DMS153 treated with DMSO at 0.1 percent for 48 hours (cell line): ENCODE results near the gene MAP3K13.
"Not testable (repeated sequence)": the region's sequence is repeated elsewhere in the genome, so short reads cannot be mapped to it uniquely, and the experiment has no call there.

ENCODE experiments used
- DNase-seq: peaks from one replicate; lab custom pipeline; 2025; ENCODE audit not compliant: unreplicated experiment; lab: John Stamatoyannopoulos, UW

Gene MAP3K13

DNA sequence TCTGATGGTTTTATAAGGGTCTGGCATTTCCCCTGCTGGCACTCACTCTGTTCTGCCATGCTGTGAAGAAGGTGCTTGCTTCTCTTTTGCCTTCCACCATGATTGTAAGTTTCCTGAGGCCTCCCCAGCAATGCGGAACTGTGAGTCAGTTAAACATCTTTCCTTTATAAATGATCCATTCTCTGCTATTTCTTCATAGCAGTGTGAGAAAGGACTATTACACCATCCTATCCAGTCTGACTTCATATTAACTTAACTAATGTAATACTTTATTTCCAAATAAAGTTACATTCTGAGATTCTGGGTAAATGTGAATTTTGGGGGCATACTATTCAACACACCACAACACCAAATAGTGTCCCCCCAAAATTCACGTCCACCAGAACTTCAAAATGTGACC is 22.2 kb upstream of the MAP3K13 start:
- DNase-seq = no peak

DNA sequence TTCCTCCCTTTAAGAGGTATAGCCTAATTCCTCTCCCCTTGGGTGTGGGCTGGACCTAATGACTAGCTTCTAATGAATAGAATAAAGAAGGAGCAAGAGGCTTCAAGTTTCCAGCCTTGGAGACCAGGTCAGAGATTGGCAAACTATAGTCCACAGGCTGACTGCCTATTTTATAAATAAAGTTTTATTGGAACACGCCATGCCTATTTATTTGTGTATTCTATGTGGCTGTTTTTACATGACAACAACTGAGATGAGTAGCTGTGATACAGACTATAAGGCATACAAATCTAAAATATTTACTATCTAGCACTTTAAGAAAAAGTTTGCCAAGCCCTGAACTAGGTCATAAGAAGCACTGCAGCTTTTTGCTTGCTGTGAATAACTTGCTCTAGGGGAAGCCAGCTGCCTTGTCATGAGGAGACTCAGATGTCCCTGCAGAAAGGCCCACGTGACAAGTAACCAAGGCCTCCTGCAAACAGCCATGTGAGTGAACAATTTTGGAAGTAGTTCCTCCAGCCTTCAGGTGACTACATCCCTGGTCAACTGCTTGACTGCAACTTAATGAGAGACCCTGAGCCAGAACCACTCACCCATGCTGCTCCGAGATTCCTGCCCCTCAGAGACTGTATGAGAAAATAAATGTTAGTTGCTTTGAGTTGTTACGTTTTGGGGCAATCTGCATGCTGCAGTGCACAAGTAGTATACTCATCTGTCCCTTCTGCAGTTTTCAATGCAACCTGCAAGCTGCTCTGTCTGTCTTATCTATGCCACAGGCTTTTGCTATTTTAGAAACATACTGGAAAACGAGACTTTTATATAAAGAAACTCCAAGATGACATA is 21.1 kb upstream of the MAP3K13 start:
- no peak for DNase-seq

DNA sequence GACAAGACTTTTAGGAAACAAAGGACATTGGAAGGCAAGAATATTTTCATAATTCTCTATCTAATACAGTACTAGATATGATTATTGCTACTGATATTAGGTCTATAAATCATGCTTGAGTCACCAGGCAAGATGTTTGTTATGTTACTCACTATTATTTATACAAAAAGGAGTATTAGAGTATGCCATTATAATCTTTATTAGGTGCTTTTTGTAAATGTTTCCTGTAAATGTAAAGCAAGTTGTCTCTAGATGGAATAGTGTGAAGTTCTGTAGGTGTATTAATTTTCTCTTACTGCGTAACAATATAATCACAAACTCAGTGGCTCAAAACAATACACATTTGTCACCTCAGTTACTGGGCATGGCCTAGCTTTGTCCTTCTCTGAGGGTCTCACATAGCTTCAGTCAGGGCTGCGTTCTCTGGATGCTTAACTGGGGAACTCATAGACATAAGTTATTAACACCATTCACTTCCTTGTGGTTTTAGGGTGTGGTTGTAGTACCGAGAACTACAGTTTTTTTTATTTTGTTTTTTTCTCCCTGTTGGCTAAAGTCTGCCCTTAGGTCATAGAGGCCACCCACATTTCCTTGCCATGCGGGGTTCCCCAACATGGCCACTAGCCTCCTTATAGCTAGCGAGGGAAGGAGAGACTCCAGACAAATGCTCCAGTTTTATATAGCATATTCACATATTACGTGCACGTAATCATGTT is 20.3 kb upstream of the MAP3K13 start:
- no peak for DNase-seq

DNA sequence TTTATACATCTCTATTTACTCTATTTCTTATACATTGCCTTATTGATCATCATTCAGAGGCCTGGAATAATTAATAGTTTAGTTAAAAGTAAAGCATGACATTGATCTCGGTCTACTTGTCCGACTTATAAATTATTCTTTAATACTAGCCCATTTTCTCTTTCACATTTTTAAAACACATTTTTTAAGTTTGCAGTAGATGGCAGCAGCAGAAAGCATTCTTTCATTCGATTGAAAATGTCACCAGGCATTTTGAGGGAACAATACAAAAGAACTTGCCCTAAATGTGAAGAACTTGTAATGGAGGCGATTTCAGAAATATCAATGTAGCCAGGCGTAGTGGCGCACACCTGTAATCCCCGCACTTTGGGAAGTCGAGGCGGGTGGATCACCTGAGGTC is 15.5 kb upstream of the MAP3K13 start:
- DNase-seq = no peak

DNA sequence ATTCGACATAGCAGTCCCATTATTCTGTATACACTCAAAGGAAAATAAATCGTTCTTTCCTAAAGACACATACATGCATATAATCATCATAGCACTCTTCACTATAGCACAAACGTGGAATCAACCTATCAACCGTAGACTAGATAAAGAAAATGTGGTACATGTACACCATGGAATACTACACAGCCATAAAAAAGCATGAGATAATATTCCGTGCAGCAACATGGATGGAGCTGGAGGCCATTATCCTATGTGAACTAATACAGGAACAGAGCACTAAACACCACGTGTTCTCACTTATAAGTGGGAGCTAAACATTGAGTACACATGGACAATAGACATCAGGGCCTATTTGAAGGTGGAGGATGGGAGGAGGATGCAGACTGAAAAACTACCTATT is 12.1 kb upstream of the MAP3K13 start:
- no peak for DNase-seq

DNA sequence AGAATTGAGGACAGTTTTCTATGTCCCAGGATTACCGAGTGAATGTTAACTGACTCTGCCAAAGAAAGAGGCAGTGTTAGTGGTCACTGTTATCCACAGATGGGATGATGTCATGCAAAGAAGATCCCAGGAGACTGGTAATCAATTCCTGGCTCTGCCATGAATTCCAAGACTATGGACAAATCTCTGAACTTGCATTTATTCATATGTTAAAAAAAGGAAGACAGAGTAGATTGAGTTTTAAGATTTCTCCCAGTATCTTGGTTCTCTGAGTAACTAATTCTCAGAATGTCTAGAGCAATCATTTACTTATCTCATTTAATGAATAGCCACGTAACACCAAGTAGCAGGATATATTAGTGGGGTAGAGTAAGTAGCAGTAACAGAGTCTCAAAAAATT is 11.5 kb upstream of the MAP3K13 start:
- no peak for DNase-seq

DNA sequence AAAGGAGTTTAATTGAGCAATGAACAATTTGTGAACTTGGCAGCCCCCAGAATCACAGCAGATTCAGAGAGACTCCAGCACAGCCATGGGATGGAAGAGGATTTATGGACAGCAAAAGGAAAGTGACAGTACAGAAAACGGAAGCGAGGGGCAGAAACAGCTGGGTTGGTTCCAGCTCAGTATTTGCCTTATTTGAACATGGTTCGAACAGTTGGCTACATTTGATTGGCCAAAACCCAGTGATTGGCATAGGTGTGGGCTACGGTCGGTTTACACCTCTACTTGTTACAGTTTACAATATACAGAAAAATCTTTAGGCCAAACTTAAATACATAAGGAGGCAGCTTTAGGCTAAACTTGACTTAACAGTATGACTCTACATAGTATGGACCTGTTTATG is 9.7 kb upstream of the MAP3K13 start:
- no peak for DNase-seq

DNA sequence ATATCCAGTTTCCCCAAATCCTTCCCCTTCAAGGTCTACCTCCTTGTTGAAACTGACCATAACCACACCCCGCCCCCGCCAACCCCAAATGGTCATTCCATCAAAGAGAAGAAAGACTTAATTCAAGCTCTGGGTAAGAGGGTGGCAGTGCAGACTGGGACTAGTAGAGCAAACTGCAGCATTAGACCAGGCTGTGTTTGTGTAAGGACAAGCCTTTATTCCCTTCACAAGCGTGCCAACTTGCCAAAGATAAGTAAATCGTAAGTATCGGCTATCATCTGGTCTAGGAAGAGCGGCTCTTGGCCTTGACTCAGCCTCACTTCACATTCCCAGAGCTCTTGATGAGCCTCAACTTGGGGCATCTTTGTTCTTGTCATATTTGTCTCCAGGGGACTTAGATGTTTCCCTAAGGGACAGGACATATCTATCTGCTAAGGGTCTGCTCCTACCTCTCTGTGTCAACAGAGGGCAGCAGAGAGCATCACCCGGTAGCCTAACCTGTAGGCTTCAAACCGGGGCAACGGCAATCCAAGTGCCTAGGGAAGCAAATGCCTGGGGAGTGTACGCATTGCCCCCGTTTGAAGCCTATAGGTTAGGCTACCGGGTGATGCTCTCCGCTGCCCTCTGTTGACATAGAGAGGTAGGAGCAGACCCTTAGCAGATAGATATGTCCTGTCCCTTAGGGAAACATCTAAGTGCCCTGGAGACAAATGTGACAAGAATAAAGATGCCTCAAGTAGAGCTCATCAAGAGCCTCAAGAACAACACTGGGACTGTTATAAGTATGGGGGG is 8.9 kb upstream of the MAP3K13 start:
- peak; percentile 87 for DNase-seq

DNA sequence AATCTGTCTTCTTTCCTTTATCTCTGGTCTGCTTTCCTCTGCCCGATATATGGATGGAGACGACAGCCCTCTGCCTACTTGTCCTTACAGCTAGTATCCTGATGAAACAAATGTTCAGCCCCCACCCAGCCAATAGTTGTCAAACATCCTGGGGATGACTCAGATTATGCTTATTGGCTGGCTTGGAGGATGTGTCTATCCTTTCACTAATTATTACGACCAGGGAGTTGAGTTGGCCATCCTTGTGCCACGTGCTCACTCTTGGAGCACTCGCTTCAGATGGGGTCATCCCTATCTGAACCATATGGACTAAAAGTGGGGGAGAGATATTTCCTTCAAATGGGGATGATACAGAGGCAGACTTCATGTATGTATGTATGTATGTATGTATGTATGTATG is 6.4 kb upstream of the MAP3K13 start:
- no peak for DNase-seq

DNA sequence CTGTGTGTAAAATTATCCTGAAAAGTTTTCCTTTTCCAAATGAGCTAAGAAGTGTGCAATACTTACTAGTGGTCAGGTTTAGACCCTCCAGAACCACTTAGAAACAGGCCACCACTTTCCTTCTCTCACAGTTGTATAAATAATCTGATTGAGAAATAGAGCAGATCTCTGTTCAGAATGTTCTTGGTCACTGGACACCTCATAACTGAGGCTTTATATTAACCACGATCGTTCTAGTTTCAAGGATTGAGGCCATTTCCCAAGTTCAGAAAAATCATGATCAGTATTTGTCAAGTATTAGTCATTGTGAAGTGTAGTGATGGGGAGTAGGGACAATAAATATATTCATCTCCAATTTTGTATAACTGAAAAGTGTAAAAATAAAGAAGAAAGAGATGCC is 1.0 kb upstream of the MAP3K13 start:
- DNase-seq = no peak

DNA sequence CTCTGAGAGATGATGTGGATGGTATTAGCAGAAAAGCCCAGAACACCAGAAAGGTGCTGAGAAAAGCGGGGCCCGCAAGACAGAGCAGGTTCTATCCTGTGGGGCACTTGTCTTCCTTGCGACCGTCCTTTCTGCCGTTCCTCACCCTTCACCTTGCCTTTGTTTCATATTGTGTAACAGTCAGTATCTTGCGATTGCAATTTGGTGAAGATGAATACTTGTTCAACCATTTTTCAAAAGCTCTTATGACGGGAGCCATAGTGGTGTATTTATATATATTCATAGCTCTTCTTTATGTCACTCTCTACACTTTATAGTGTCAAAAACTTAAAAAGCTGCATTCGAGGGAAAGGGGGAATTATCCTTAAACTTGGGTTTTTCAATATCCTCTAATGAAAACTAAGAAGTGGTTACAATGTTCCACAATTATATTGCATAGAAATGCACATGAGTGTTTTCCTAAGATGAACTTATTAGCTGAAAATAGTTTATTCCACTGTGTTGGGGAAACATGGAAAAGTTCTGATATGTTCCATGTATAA is 797 bp downstream of the MAP3K13 start:
- no peak for DNase-seq

DNA sequence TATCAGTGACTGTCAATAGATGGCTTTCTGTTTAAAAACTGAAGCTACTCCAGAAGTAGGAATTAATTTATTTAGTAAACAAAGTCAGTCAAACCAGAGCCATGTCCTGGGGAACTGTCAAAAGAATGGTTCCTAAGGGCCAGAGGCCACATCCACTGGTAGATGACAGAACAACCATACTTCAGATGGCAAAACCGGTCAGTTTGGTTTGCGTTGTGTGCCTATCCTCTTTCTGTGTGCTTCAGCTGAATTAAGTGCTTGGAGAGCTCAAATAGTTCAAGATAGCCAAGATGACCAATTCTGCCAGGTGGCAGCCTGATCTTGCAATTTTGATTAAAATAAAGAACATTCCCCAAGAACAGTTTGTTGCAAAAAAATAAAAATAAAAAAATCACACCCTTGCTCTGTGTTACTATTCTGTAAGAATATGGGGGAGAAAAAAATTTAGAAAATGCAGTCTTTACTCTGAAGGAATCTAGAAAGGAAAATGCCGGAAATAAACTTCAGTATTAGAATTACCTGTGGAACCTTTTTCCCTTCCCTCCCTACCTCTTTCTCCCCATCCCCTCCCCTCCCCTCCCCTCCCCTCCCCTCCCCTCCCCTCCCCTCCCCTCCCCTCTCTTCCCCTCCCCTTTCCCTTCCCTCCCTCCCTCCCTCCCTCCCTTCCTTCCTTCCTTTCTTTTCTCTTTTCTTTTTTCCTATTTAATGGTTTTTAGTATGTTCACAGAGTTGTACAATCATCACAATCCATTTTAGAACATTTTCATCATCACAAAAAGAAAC is 2.5 kb downstream of the MAP3K13 start:
- DNase-seq = peak; percentile 24

DNA sequence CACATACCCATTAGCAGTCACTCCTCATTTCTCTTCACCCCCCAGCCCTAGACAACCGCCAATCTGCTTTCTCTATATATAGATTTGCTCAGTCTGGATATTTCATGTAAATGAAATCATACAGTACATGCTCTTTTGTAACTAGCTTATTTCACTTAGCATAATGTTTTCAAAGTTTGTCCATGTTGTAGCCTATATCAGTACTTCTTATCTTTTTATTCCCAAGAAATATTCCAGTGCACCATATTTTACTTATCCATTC is 3.1 kb downstream of the MAP3K13 start:
- no peak for DNase-seq

DNA sequence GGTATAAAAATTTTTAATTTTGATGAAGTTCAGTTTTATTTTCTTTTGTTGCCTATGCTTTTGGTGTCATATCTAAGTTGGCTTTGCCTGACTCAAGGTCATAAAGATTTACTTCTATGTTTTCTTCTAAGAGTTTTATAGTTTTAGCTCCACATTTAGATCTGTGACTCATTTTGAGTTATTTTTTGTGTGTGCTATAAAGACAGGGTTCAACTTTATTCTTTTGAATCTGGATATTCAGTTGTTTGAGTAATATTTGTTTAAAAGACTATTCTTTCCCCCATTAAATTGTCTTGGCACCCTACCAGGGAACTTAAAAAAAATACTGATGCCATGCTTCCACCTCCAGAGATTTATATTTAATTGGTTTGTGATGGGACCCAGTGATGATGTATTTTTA is 4.0 kb downstream of the MAP3K13 start:
- DNase-seq = no peak

DNA sequence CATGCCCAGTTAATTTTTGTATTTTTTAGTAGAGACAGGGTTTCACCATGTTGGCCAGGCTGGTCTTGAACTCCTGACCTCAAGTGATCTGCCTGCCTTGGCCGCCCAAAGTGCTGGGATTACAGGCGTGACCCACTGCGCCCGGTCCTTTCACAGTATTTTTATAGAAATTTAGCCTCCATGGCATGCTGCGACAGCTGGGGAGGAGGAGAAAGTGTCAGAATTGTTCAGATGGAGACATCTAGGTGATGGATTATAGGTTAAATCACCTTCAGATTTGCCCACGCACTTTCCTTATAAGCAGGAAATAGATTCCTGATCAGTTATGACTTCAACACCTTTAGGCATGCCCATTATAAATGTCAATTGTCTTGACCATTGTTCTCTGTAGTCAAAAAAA is 7.4 kb downstream of the MAP3K13 start:
- not testable (repeated sequence) for DNase-seq

DNA sequence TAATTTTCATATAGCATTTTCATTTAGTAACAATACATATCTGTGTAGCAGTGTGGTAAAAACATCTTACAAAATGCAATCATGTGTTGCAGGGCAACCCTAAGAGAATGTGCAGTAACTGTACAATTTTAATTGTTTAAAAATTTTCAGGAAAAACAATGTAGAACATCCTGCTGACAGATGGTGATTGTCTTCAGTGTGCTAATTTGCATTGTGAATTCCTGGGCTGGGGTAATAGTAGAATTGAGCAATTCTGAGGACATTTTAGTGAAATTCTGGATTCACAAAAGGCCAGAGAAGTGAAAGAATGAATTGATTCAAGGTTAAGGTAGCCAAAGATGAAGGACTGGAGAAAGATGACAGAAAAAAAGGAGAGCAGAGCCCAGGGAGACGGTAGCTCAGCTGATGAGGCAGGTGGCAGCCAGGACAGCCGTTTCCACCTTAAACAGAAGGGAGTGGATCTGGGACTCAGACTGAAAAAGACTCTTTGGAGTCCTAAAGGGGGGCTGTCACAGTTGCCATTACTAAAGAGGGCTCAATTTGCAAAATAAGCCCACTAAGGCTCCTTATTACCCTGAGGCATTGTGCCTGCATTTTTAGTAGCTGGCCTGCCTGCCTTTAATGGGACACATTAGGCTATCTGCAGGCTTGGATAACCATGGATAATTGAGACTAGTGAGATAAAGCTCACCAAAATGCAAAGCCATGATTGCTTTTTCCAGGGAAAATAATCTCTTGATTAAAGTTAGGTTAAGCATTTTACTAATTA is 8.6 kb downstream of the MAP3K13 start:
- no peak for DNase-seq

DNA sequence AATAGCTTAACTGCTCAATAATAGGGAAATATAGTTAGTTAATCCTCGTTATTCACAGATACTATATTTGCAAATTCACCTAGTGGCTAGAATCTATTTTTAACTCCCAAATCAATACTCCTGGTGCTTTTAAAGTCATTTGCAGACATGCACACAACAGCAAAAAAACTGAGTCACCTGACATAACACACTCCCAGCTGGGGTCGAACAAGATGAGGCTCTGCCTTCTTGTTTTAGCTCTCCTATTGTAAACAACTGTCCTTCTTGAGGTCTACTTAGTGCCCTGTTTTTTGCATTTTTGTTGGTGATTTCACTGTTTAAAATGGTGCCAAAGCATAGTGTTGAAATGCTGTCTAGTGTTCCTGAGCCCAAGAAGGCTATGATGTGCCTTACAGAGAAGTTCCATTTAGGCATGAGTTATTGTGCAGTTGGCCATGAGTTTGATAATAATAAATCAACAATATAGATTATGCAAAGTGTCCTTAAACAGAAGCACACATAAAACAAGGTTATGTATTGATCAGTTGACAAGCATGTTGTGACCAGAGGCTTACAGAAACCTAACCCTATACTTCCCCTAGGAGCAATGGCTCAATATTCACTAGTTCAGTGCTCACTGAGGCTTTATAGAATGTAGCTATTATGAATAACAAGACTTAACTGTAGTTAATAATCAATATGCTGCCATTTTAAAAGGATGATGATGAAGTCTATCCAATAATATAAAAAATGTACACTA is 18.6 kb downstream of the MAP3K13 start:
- no peak for DNase-seq

DNA sequence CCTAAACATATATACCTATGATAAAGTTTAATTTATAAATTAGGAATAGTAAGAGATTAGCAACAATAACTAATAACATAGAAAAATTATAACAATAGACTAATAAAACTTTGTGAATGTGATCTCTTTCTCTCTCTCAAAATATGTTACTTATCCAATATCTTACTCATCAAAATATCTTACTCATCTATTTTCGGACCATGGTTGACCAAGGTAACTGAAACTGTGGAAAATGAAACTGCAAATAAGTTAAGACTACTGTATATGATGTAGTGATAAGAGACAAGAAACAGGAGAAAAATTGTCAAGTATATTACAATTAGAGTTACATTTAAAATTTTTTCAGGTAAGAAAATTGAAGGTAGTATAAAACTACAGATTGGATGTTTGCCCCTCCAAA is 19.2 kb downstream of the MAP3K13 start:
- no peak for DNase-seq

DNA sequence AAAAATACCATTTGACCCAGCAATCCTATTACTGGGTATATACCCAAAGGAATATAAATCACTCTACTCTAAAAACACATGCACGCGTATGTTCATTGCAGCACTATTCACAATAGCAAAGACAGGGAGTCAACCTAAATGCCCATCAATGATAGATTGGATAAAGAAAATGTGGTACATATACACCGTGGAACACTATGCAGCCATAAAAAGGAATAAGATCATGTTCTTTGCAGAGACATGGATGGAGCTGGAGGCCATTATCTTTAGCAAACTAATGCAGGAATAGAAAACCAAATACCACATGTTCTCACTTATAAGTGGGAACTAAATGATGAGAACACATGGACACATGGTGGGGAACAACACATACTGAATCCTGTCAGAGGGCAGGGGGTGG is 23.6 kb downstream of the MAP3K13 start:
- not testable (repeated sequence) for DNase-seq

DNA sequence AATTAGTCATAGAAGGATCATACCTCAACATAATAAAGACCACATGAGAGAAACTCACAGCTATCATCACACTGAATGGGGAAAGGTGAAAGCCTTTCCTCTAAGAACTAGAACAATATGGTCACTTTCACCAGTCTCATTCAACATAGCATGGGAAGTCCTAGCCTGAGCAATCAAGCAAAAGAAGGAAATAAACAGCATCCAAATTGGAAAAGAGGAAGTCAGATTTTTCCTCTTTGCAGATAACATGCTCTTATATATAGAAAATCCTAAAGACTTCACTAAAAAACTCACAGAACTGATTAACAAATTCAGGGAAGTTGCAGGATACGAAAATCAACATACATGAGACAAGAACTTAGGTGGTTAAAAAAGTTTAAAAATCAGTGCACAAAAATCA is 24.7 kb downstream of the MAP3K13 start:
- DNase-seq = no peak
